Kidney epithelial cell (primary cell): Measurements from ENCODE around the gene UNC93B1. TPM values are rescaled to one million over a fixed set of nuclear protein-coding genes. Genes with fewer than 3 reads are reported as not detected.

Experiments used
- DNase-seq: peaks from one replicate; pipeline ENCODE4 v3.0.0-alpha.2; 2010; ENCODE audit warnings: low read depth
- H3K27me3 ChIP-seq: 2 replicates; pipeline ENCODE4 v1.6.0; 2011; ENCODE audit warnings: low read length; ENCODE audit not compliant: control insufficient read depth, insufficient read depth
- H3K36me3 ChIP-seq: 2 replicates; pipeline ENCODE4 v1.5.1; 2011; ENCODE audit warnings: low read length; ENCODE audit not compliant: control insufficient read depth, insufficient read depth
- H3K4me3 ChIP-seq: 2 replicates; pipeline ENCODE4 v1.5.1; 2011; ENCODE audit warnings: low read depth, mild to moderate bottlenecking, control low read depth, low read length
- CTCF ChIP-seq: IDR thresholded peaks from 2 replicates; pipeline ENCODE4 v1.5.1; 2011; ENCODE audit warnings: mild to moderate bottlenecking, moderate library complexity, low read length, control low read depth, inconsistent platforms; ENCODE audit not compliant: insufficient read depth, poor library complexity, severe bottlenecking
- total RNA-seq: library from RNA; depleted of rRNA; stranded (reverse); fragments of >200 nt; gene quantifications from 2 replicates; pipeline ENCODE4 v1.2.3, GENCODE V29; 2015

UNC93B1 gene
- total RNA-seq, 1 donor from 2014 or later, result 21.0 TPM

DNA sequence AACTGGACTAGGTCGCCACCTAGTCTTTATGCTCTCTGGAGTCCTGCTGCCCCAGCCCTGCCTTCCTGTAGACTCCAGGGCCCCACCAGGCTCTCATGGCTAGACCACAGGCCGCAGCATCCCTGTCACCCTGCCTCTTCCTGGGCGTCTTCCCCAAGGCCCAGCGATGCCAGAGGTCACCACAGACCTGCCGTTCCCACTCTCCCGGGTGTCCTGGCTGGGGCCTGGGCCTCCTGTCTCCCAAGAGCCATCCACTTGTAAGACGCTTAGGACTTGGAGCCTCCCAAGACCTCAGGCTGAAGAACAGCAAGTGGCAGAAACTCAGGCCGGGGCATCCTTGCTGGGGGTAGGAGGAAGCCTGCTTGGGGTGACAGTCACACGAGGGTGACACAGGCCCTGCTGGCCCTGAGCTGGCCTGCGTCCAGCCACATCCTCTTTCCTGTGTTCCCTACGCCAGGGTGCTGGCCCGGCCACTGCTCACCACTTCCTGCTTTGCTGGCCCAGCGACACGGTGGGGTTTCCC, 32.9 kb upstream of the UNC93B1 start:
- no peak for DNase-seq
- Histone ChIP-seq H3K27me3 (no peaks in the 10 kb centered on the region), H3K4me3 (no peak overlapping the region), H3K36me3 (peaks cover 1% of the 10 kb centered on the region)
- TF ChIP-seq CTCF, result no peak

GRCh38 chr11:68036141-68036716, 32.3 kb upstream of the UNC93B1 start:
- no peak for TF ChIP-seq CTCF
- Histone ChIP-seq H3K27me3 (no peaks in the 10 kb centered on the region), H3K4me3 (no peak overlapping the region), H3K36me3 (peaks cover 1% of the 10 kb centered on the region)
- DNase-seq, result no peak

- Histone ChIP-seq H3K27me3 (no peaks in the 10 kb centered on the region), H3K36me3 (peaks cover 1% of the 10 kb centered on the region), H3K4me3 (no peak overlapping the region)
- TF ChIP-seq CTCF, result no peak
- DNase-seq, result no peak
These were observed 31.5 kb upstream of the UNC93B1 start for GRCh38 chr11:68035266-68035876.

- no peak for TF ChIP-seq CTCF
- Histone ChIP-seq H3K4me3 (no peak overlapping the region), H3K27me3 (no peaks in the 10 kb centered on the region), H3K36me3 (peaks cover 1% of the 10 kb centered on the region)
- DNase-seq, result no peak
These were observed 29.8 kb upstream of the UNC93B1 start for GRCh38 chr11:68033708-68034045.

- TF ChIP-seq CTCF, result no peak
- peaks cover 1% of the 10 kb centered on the region for H3K36me3 ChIP-seq
- DNase-seq, result no peak
- H3K4me3 ChIP-seq, result no peak overlapping the region
- H3K27me3 ChIP-seq, result no peaks in the 10 kb centered on the region
These were observed 29.3 kb upstream of the UNC93B1 start for GRCh38 chr11:68032997-68033707.
